ENCODE data around the gene RNF150. TPM values are rescaled to one million over a fixed set of nuclear protein-coding genes. Genes with fewer than 3 reads are reported as not detected.

The RNF150 gene
- total and polyA plus RNA-seq, 2 of the 8 experiments (the other 6 are each of a cell fraction or from before 2014, with no cell fraction given), result 3.4 to 4.8 TPM

DNA sequence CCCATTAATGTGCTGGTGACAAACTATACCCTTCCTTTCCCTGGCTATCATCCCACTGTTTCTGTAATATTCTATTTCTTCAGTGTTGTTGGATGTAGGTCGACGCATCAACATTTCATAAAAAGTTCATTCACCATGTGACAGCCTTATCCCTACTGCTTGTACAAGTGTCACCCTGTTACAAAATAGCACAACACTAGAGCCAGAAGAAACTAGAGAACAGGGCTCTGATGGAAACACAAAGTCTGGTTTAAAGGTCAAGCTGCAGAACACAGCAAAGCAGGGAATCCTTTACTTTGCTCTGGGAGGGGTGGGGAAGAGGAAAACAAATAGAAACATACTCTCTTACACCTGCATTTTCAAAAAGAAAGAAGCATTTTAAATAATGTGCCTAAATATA, 245.8 kb downstream of the RNF150 start:
- Histone ChIP-seq H2BK120ac (replicated peaks; ENCODE audit: low read depth, low read length) (no peak overlapping the region), H3K79me1 (ENCODE audit: low read depth, low read length) (no peaks in the 10 kb centered on the region), H4K5ac (ENCODE audit: insufficient read length, low read depth, low read length) (no peak overlapping the region), H3K14ac (ENCODE audit: insufficient read length) (no peak overlapping the region), H2BK5ac (ENCODE audit: low read depth, low read length) (no peak overlapping the region), H2BK12ac (ENCODE audit: low read depth, low read length) (no peak overlapping the region), H3K4ac (replicated peaks; ENCODE audit: insufficient read length, low read depth, low read length) (no peak overlapping the region), H3K18ac (ENCODE audit: extremely low read depth, low read length) (no peak overlapping the region), H3K4me1 (replicated peaks in 1 of 4; ENCODE audit: control insufficient read depth in 3 of 4, insufficient read depth in 4 of 4, low read length in 3 of 4) (no peaks in the 10 kb centered on the region), H2BK15ac (ENCODE audit: low read length) (no peak overlapping the region), H3K9me3 (ENCODE audit: insufficient read depth in 2 of 2, low read depth in 1 of 2, low read length in 1 of 2) (no peaks in the 10 kb centered on the region), H4K8ac (ENCODE audit: extremely low read depth, insufficient read depth, low read length) (no peak overlapping the region), H2AK5ac (ENCODE audit: low read depth, low read length) (no peak overlapping the region), H3K9ac (replicated peaks in 1 of 4; ENCODE audit: extremely low read depth in 1 of 4, low read depth in 3 of 4, low read length in 3 of 4) (no peak overlapping the region), H4K20me1 (replicated peaks in 1 of 2; ENCODE audit: control insufficient read depth in 1 of 2, insufficient read depth in 2 of 2, low read length in 2 of 2) (no peaks in the 10 kb centered on the region), H3K27me3 (replicated peaks in 1 of 4; ENCODE audit: control insufficient read depth in 3 of 4, extremely low read depth in 1 of 4, insufficient read depth in 3 of 4, low read length in 3 of 4) (no peaks in the 10 kb centered on the region), H3K56ac (replicated peaks; ENCODE audit: insufficient read length, low read depth, low read length) (no peak overlapping the region), H3K23me2 (ENCODE audit: low read depth, low read length) (no peaks in the 10 kb centered on the region), H3K4me2 (ENCODE audit: insufficient read depth in 1 of 2, low read depth in 2 of 2, low read length in 2 of 2) (no peak overlapping the region), H4K91ac (replicated peaks; ENCODE audit: insufficient read length, low read length) (no peak overlapping the region), H3K79me2 (ENCODE audit: control insufficient read depth in 1 of 2, insufficient read depth in 2 of 2, low read length in 2 of 2) (no peaks in the 10 kb centered on the region), H3K4me3 (ENCODE audit: extremely low read depth in 1 of 4, insufficient read depth in 2 of 4, low read depth in 3 of 4, low read length in 4 of 4) (no peak overlapping the region), H2BK20ac (ENCODE audit: low read length) (no peak overlapping the region), H3K36me3 (ENCODE audit: control insufficient read depth in 2 of 4, insufficient read depth in 4 of 4, low read length in 3 of 4) (no peaks in the 10 kb centered on the region), H2AFZ (ENCODE audit: low read length) (no peak overlapping the region), H3K23ac (ENCODE audit: insufficient read length) (no peak overlapping the region), H3K27ac (ENCODE audit: low read depth, low read length) (no peak overlapping the region)
- TF ChIP-seq TAF7 (optimal IDR thresholded peaks at IDR 0.05; ENCODE audit: borderline replicate concordance, low read depth, low read length) (no peak), ZNF274 (IDR thresholded peaks at IDR 0.05; ENCODE audit: borderline replicate concordance, extremely low read depth, low read length) (no peak), BCL11A (IDR thresholded peaks at IDR 0.05; ENCODE audit: low read depth in 2 of 2, low read length in 2 of 2) (no peak), JUN (IDR thresholded peaks at IDR 0.05; ENCODE audit: low read depth, low read length) (no peak), POLR2AphosphoS5 (IDR thresholded peaks at IDR 0.05; ENCODE audit: low read depth, low read length) (no peak), RAD21 (IDR thresholded peaks at IDR 0.05 in 1 of 2, conservative IDR thresholded peaks at IDR 0.05 in 1 of 2; ENCODE audit: low read depth in 2 of 2, low read length in 2 of 2) (no peak), FOSL1 (IDR thresholded peaks at IDR 0.05; ENCODE audit: insufficient read depth, low read depth, low read length) (no peak), GTF2F1 (IDR thresholded peaks at IDR 0.05; ENCODE audit: borderline replicate concordance, low read depth, low read length) (no peak), TEAD4 (IDR thresholded peaks at IDR 0.05; ENCODE audit: low read depth, low read length) (no peak), SP4 (IDR thresholded peaks at IDR 0.05; ENCODE audit: low read length) (no peak), SRF (IDR thresholded peaks at IDR 0.05; ENCODE audit: low read depth, low read length) (no peak), CREB1 (IDR thresholded peaks at IDR 0.05) (no peak)
- FAIRE-seq (no peak), DNase-seq (ENCODE audit: low read depth in 1 of 2, low spot score in 2 of 2) (no peak)
- ChIA-PET CTCF (ENCODE audit: partially characterized antibody) (interaction anchor here (0.6 to 8.2 kb wide), 8 partner anchors 12 to 955 kb away, joined by 3 to 68 read pairs (median 4); partner anchors contain the start of gene RNF150), POLR2A (ENCODE audit: partially characterized antibody) (no interaction called here)
- WGBS, 2 experiments (ENCODE audit: extremely low coverage in 1 of 2, insufficient coverage in 1 of 2, insufficient read length in 1 of 2, insufficient replicate concordance in 2 of 2, low coverage in 1 of 2, low lambda C conversion rate in 2 of 2, missing lambda C conversion rate in 1 of 2), result 86% methylated on average over 2 of the region's 2 CpGs; no CpG with 5 or more reads in 1 of the 2 experiments

Data from H1 (cell line).